Pancreas (tissue), 10 donors: ENCODE data around the gene TJP3. TPM values are rescaled to one million over a fixed set of nuclear protein-coding genes. Genes with fewer than 3 reads are reported as not detected.

Source experiments
- ATAC-seq, 4 donors: fragments of 200-7000 bp; cut with Tn5 transposase; one replicate each; pipeline versions ENCODE4 v1.8.0 to v1.9.1; 2020; ENCODE audit warnings: mild to moderate bottlenecking in 4 of 4, moderate library complexity in 4 of 4
- DNase-seq, 6 donors: peaks; one replicate each; pipeline ENCODE4 v3.0.0-alpha.2; 2020
- FAIRE-seq: peaks from 2 replicates; lab custom pipeline; 2012; peaks lifted over from hg19 to GRCh38; lab: Jason Lieb, UNC
- H3K27ac ChIP-seq, 4 donors: fragments of 200-600 bp; sonication (generic); 1 replicate in 3 of 4; 2 replicates in 1 of 4; pipeline versions ENCODE4 v1.5.0 to v1.8.0; 2020
- H3K27me3 ChIP-seq, 4 donors: fragments of 200-600 bp; one replicate each; pipeline ENCODE4 v1.8.0; 2021
- H3K36me3 ChIP-seq, 3 donors: fragments of 200-600 bp; sonication (generic) in 1 of 3; one replicate each; pipeline versions ENCODE4 v1.5.0 to v1.8.0; 2020 to 2021
- H3K4me1 ChIP-seq, 3 donors: fragments of 200-600 bp; one replicate each; pipeline ENCODE4 v1.8.0; 2021
- H3K4me3 ChIP-seq, 4 donors: fragments of 200-600 bp; sonication (generic) in 2 of 4; one replicate each; pipeline versions ENCODE4 v1.5.0 to v1.8.0; 2020 to 2021
- H3K9me3 ChIP-seq, 4 donors: fragments of 200-600 bp; one replicate each; pipeline ENCODE4 v1.8.0; 2021
- CTCF ChIP-seq, 4 donors: fragments of 200-600 bp; sonication (generic) in 3 of 4; IDR thresholded peaks; one replicate each; pipeline versions ENCODE4 v1.5.0 to v1.8.0; 2021; ENCODE audit warnings: antibody characterized with exemption in 4 of 4
- WGBS, 2 donors: extraction: QIAGEN DNeasy Blood & Tissue Kit; methylation state at CpG; one replicate each; pipeline ENCODE4 v1.1.7; 2013; 5-methylcytosine and 5-hydroxymethylcytosine counted together
- intact Hi-C, 3 donors: fragments of 100-400 bp; cut with DNase I; formaldehyde crosslinking; loops; one replicate each; pipeline versions ENCODE4 v1.11.1 to v1.14.2; 2022
- polyA plus RNA-seq, 2 donors: library from polyadenylated mRNA; stranded (reverse); fragments of 200-250 nt; gene quantifications; one replicate each; pipeline ENCODE4 v1.2.3, GENCODE V29; 2013
- total RNA-seq, 6 donors: library from RNA; stranded (reverse); fragmentation: NEBNext Ultra II Directional in 4 of 6; extraction: Animal tissue kit (Norgen Biotek cat#: 25700) in 4 of 6; gene quantifications; one replicate each; pipeline versions ENCODE4 v1.2.1 to v1.2.4, GENCODE V29; 2021 to 2023
- donor health status: healthy with polysubstance abuse.
- donor health status: DM: no; HTN: no; CAD: no; lungs with moderate emphysema.
- donor health status: DM: no; HTN: no; CAD: no.
- donor health status: control.
- donor health status: control.
- donor health status: Bipolar disorder and iron deficiency.
- donor health status: DM: yes; HTN: yes; CAD: no.
- donor health status: DM: no; HTN: no; CAD: no.
- donor health status: DM: no; HTN: no; CAD: no.
- donor health status: DM: yes; HTN: yes; CAD: no.

TJP3 gene
- total and polyA plus RNA-seq, 8 donors: 9.2 to 36.0 (median 15.8) TPM

- H3K9me3 ChIP-seq: no peaks in the 10 kb centered on the region
- intact Hi-C loops: loop anchor here in 1 of 3 donors (10.0 kb wide), 1 partner anchor 140 kb away; no protein-coding TSS in a partner anchor
- no peaks in the 10 kb centered on the region for H3K27me3 ChIP-seq
- DNase-seq (no peak), FAIRE-seq (no peak), ATAC-seq (no peak)
- H3K4me1 ChIP-seq: no peaks in the 10 kb centered on the region
- TF ChIP-seq CTCF (IDR thresholded peaks at IDR 0.05): no peak
- H3K36me3 ChIP-seq: no peaks in the 10 kb centered on the region
- no peak overlapping the region for H3K27ac ChIP-seq
- H3K4me3 ChIP-seq: no peak overlapping the region
- WGBS, 2 donors: 93 to 95% methylated on average over 13 of the region's 13 CpGs
Observed at GRCh38 chr19:3674784-3675543, 33.2 kb upstream of the TJP3 start.

GRCh38 chr19:3678188-3678587, 30.0 kb upstream of the TJP3 start:
- FAIRE-seq (no peak), ATAC-seq (no peak), DNase-seq (no peak)
- H3K9me3 ChIP-seq: no peaks in the 10 kb centered on the region
- no peaks in the 10 kb centered on the region for H3K36me3 ChIP-seq
- TF ChIP-seq CTCF (IDR thresholded peaks at IDR 0.05): no peak
- no peaks in the 10 kb centered on the region for H3K27me3 ChIP-seq
- H3K4me1 ChIP-seq: no peaks in the 10 kb centered on the region
- intact Hi-C loops: loop anchor here in 1 of 3 donors (10.0 kb wide), 1 partner anchor 137 kb away; no protein-coding TSS in a partner anchor
- H3K4me3 ChIP-seq: no peak overlapping the region
- 93 to 97% methylated on average over 3 of the region's 3 CpGs for WGBS, 2 donors
- no peak overlapping the region for H3K27ac ChIP-seq

- H3K36me3 ChIP-seq: no peaks in the 10 kb centered on the region
- DNase-seq (no peak), FAIRE-seq (no peak), ATAC-seq (no peak)
- intact Hi-C loops: loop anchor here in 1 of 3 donors (10.0 kb wide), 1 partner anchor 136 kb away; no protein-coding TSS in a partner anchor
- H3K4me1 ChIP-seq: no peaks in the 10 kb centered on the region
- no peak overlapping the region for H3K27ac ChIP-seq
- no peaks in the 10 kb centered on the region for H3K9me3 ChIP-seq
- 94% methylated on average over 12 of the region's 12 CpGs for WGBS, 2 donors
- no peak overlapping the region for H3K4me3 ChIP-seq
- TF ChIP-seq CTCF (IDR thresholded peaks at IDR 0.05): no peak
- no peaks in the 10 kb centered on the region for H3K27me3 ChIP-seq
Observed at GRCh38 chr19:3679138-3679537, 29.0 kb upstream of the TJP3 start.

- intact Hi-C loops: loop anchor here in 1 of 3 donors (10.0 kb wide), 1 partner anchor 135 kb away; no protein-coding TSS in a partner anchor
- TF ChIP-seq CTCF (IDR thresholded peaks at IDR 0.05): no peak
- no peak overlapping the region for H3K4me3 ChIP-seq
Observed at GRCh38 chr19:3679581-3679980, 28.6 kb upstream of the TJP3 start.

GRCh38 chr19:3680939-3681338, 27.2 kb upstream of the TJP3 start:
- H3K36me3 ChIP-seq: no peaks in the 10 kb centered on the region
- no peak overlapping the region for H3K4me3 ChIP-seq
- no peaks in the 10 kb centered on the region for H3K4me1 ChIP-seq
- FAIRE-seq: no peak
- TF ChIP-seq CTCF (IDR thresholded peaks at IDR 0.05): no peak
- DNase-seq: no peak
- no peaks in the 10 kb centered on the region for H3K9me3 ChIP-seq
- no peaks in the 10 kb centered on the region for H3K27me3 ChIP-seq
- intact Hi-C loops: no loop called here
- WGBS, 2 donors: 94 to 97% methylated on average over 10 to 12 of the region's 12 CpGs
- no peak overlapping the region for H3K27ac ChIP-seq
- no peak for ATAC-seq

More at GRCh38 chr19:3679581-3679980, 28.6 kb upstream of the TJP3 start:
- Histone ChIP-seq H3K9me3 (no peaks in the 10 kb centered on the region), H3K27ac (no peak overlapping the region), H3K27me3 (no peaks in the 10 kb centered on the region), H3K4me1 (no peaks in the 10 kb centered on the region), H3K36me3 (no peaks in the 10 kb centered on the region)
- no peak for FAIRE-seq
- no peak for DNase-seq
- no peak for ATAC-seq
- 92 to 97% methylated on average over 13 of the region's 13 CpGs for WGBS, 2 donors
